K562 (cell line): ENCODE measurements around the gene MFSD12. TPM values are rescaled to one million over a fixed set of nuclear protein-coding genes. Genes with fewer than 3 reads are reported as not detected.

ENCODE experiments used
- ATAC-seq: fragments of 200-7000 bp; cut with Tn5 transposase; 3 replicates; pipeline ENCODE4 v1.9.1; 2020; ENCODE audit warnings: moderate library complexity
- BruUV-seq: library from RNA; stranded (reverse); fragments of 400-500 nt; replicated peaks from 2 replicates; lab custom pipeline; 2021; lab: Mats Ljungman, UMichigan
- CTCF ChIA-PET: fragments of 300-600 bp; formaldehyde crosslinking; extraction: SDS; loops from one replicate; lab custom pipeline; 2021; ENCODE audit warnings: low intra/inter-chr PET ratio; lab: Yijun Ruan, JAX
- POLR2A ChIA-PET: fragments of 300-600, 350-650 bp; sonication (Branson Sonifier 250); formaldehyde crosslinking; extraction: SDS; loops from one replicate; lab custom pipeline; 2021; ENCODE audit warnings: antibody characterized with exemption, inconsistent platforms; lab: Yijun Ruan, JAX
- DNase-seq, 4 experiments: peaks; one replicate each; pipeline versions ENCODE4 v3.0.0 to v3.0.0-alpha.2; 2011 to 2018; ENCODE audit warnings: low spot score in 3 of 4, mixed read lengths in 3 of 4; ENCODE audit errors: extremely low read depth in 1 of 4
- FAIRE-seq: peaks from 2 replicates; lab custom pipeline; 2011; peaks lifted over from hg19 to GRCh38; lab: Jason Lieb, UNC
- H2AFZ ChIP-seq: 2 replicates; pipeline ENCODE4 v1.6.0; 2011; ENCODE audit warnings: low read depth, low read length, control low read depth, inconsistent platforms
- H3K27ac ChIP-seq: fragments of 200-600 bp; 3 replicates; pipeline ENCODE4 v1.8.0; 2011; ENCODE audit warnings: low read depth, mild to moderate bottlenecking, control low read depth, inconsistent platforms, low read length, moderate library complexity, mixed read lengths; ENCODE audit errors: extremely low read depth
- H3K27me3 ChIP-seq, 2 experiments: fragments of 300-600 bp in 1 of 2; 2 replicates in 1 of 2; 3 replicates in 1 of 2; pipeline versions ENCODE4 v1.6.0 to v1.8.0; 2011; ENCODE audit warnings: inconsistent platforms in 2 of 2, low read length in 2 of 2, mild to moderate bottlenecking in 1 of 2, mixed read lengths in 1 of 2, moderate library complexity in 1 of 2; ENCODE audit not compliant: control insufficient read depth in 2 of 2, insufficient read depth in 2 of 2
- H3K36me3 ChIP-seq: fragments of 300-600 bp; 3 replicates; pipeline ENCODE4 v1.8.0; 2011; ENCODE audit warnings: mild to moderate bottlenecking, low read length, inconsistent platforms; ENCODE audit not compliant: control insufficient read depth, insufficient read depth
- H3K4me1 ChIP-seq, 2 experiments: fragments of 200-600 bp in 1 of 2; replicated peaks in 1 of 2; 2 replicates in 1 of 2; 3 replicates in 1 of 2; pipeline versions ENCODE4 v1.5.1 to v1.8.0; 2011; ENCODE audit warnings: inconsistent platforms in 2 of 2, low read length in 2 of 2, mild to moderate bottlenecking in 1 of 2, mixed read lengths in 1 of 2, moderate library complexity in 1 of 2; ENCODE audit not compliant: control insufficient read depth in 2 of 2, insufficient read depth in 2 of 2
- H3K4me2 ChIP-seq: 2 replicates; pipeline ENCODE4 v1.6.1; 2011; ENCODE audit warnings: low read length, control low read depth, inconsistent platforms, mixed read lengths; ENCODE audit not compliant: insufficient read depth
- H3K4me3 ChIP-seq: fragments of 200-600 bp; sonication (generic), shearing (Covaris generic); 2 replicates; pipeline ENCODE4 v1.5.1; 2016; ENCODE audit warnings: control low read depth, inconsistent platforms
- H3K79me2 ChIP-seq: fragments of 200-600 bp; 3 replicates; pipeline ENCODE4 v1.8.0; 2011; ENCODE audit warnings: low read length, inconsistent platforms; ENCODE audit not compliant: control insufficient read depth, insufficient read depth
- H3K9ac ChIP-seq, 2 experiments: 2 replicates each; pipeline versions ENCODE4 v1.6.0 to v1.6.1; 2011; ENCODE audit warnings: low read depth in 2 of 2, low read length in 2 of 2, control low read depth in 1 of 2, inconsistent platforms in 1 of 2, mild to moderate bottlenecking in 1 of 2, mixed read lengths in 1 of 2; ENCODE audit not compliant: insufficient read depth in 1 of 2
- H3K9me1 ChIP-seq: one replicate; pipeline ENCODE4 v1.6.0; 2011; ENCODE audit warnings: inconsistent platforms, mild to moderate bottlenecking, low read length, moderate library complexity; ENCODE audit not compliant: control insufficient read depth, insufficient read depth
- H3K9me3 ChIP-seq: replicated peaks from 2 replicates; pipeline ENCODE4 v1.5.1; 2011; ENCODE audit warnings: low read depth, low read length, inconsistent platforms; ENCODE audit not compliant: control insufficient read depth, insufficient read depth
- H4K20me1 ChIP-seq: replicated peaks from 2 replicates; pipeline ENCODE4 v1.6.1; 2011; ENCODE audit warnings: low read length, inconsistent platforms, mixed read lengths; ENCODE audit not compliant: control insufficient read depth, insufficient read depth
- CCNT2 ChIP-seq: IDR thresholded peaks from 2 replicates; pipeline ENCODE4 v1.6.1; 2011; ENCODE audit warnings: borderline replicate concordance, low read depth, mild to moderate bottlenecking, moderate library complexity, mixed read lengths, low read length; ENCODE audit not compliant: insufficient read length; ENCODE audit errors: extremely low read depth
- GTF2B ChIP-seq: IDR thresholded peaks from 2 replicates; pipeline ENCODE4 v1.6.1; 2011; ENCODE audit not compliant: insufficient read length; ENCODE audit errors: extremely low read depth
- HMG20A ChIP-seq: fragments of 450-650 bp; formaldehyde crosslinking; conservative IDR thresholded peaks from 2 replicates; pipeline ENCODE4 v1.4.0; 2020; ENCODE audit warnings: mild to moderate bottlenecking, mixed read lengths
- L3MBTL2 ChIP-seq: fragments of 450-650 bp; IDR thresholded peaks from 2 replicates; pipeline ENCODE4 v1.6.1; 2016; ENCODE audit warnings: mild to moderate bottlenecking, moderate library complexity
- NCOA6 ChIP-seq: fragments of 450-650 bp; IDR thresholded peaks from 2 replicates; pipeline ENCODE4 v1.6.1; 2017; ENCODE audit warnings: mild to moderate bottlenecking
- NFATC3 ChIP-seq: fragments of 450-650 bp; IDR thresholded peaks from 2 replicates; pipeline ENCODE4 v1.6.1; 2017; ENCODE audit warnings: mild to moderate bottlenecking
- PCBP2 ChIP-seq: fragments of 200-400 bp; formaldehyde crosslinking; IDR thresholded peaks from 2 replicates; pipeline ENCODE4 v1.6.1; 2018; ENCODE audit warnings: low read length, low read depth, mild to moderate bottlenecking, moderate library complexity; ENCODE audit not compliant: poor library complexity, severe bottlenecking
- POLR2G ChIP-seq: fragments of 200-400 bp; formaldehyde crosslinking; IDR thresholded peaks from 2 replicates; pipeline ENCODE4 v1.6.1; 2017; ENCODE audit warnings: low read depth, mild to moderate bottlenecking, antibody characterized with exemption, low read length, moderate library complexity
- RBFOX2 ChIP-seq: fragments of 200-400 bp; formaldehyde crosslinking; IDR thresholded peaks from 2 replicates; pipeline ENCODE4 v1.6.1; 2017; ENCODE audit warnings: low read depth, mild to moderate bottlenecking, low read length, moderate library complexity
- SRF ChIP-seq, 2 experiments: fragments of 250-450, 450-650 bp in 1 of 2; sonication (Bioruptor Pico) in 1 of 2; sonication (generic) in 1 of 2; formaldehyde crosslinking; IDR thresholded peaks; 2 replicates each; pipeline versions ENCODE4 v1.5.0 to v1.5.1; 2020 to 2022; ENCODE audit warnings: mild to moderate bottlenecking in 1 of 2, missing genetic modification reagents in 1 of 2
- SUPT5H ChIP-seq: fragments of 450-650 bp; IDR thresholded peaks from 2 replicates; pipeline ENCODE4 v1.6.1; 2016
- ZBTB7A ChIP-seq: IDR thresholded peaks from 2 replicates; pipeline ENCODE4 v1.6.1; 2011; ENCODE audit warnings: low read depth, mild to moderate bottlenecking, low read length, moderate library complexity, borderline replicate concordance; ENCODE audit not compliant: control insufficient read depth
- ZSCAN32 ChIP-seq: fragments of 450-650 bp; formaldehyde crosslinking; IDR thresholded peaks from 2 replicates; pipeline ENCODE4 v1.4.0; 2020; ENCODE audit warnings: mild to moderate bottlenecking, moderate library complexity
- WGBS: fragments of 100-300 bp; shearing (Covaris generic); methylation state at CpG from one replicate; pipeline ENCODE4 v1.1.6; 2016; ENCODE audit warnings: low coverage, mixed read lengths; ENCODE audit not compliant: insufficient coverage; ENCODE audit errors: missing lambda C conversion rate; 5-methylcytosine and 5-hydroxymethylcytosine counted together
- in situ Hi-C: fragments of 300-500 bp; cut with MboI; formaldehyde crosslinking; loops from 4 replicates; pipeline ENCODE4 v1.15.0; 2018; ENCODE audit warnings: inconsistent platforms, mixed read lengths
- intact Hi-C: fragments of 100-400 bp; cut with micrococcal nuclease; formaldehyde crosslinking; loops from 2 replicates; pipeline ENCODE4 v1.14.2; 2022
- polyA plus RNA-seq, 8 experiments: library from polyadenylated mRNA; depleted of rRNA in 4 of 8; stranded (reverse) in 5 of 8; unstranded in 3 of 8; fragments of >200 nt; fragmentation: Nextera tagmentation in 2 of 8; fragmentation: Illumina TruSeq in 1 of 8; extraction: Ambion mirVana in 2 of 8; extraction: Trizol in 1 of 8; gene quantifications; 2 replicates each; pipeline versions ENCODE4 v1.2.1 to v1.2.3, GENCODE V29; 2011 to 2014; ENCODE audit warnings: inconsistent platforms in 1 of 8, missing spikeins in 1 of 8
- total RNA-seq, 7 experiments: library from RNA; depleted of rRNA in 6 of 7; stranded (reverse); fragments of >200 nt in 6 of 7; fragmentation: Illumina TruSeq in 2 of 7; extraction: Trizol in 2 of 7; gene quantifications; 2 replicates each; pipeline versions ENCODE4 v1.2.1 to v1.2.3, GENCODE V29; 2011 to 2021; ENCODE audit warnings: low replicate concordance in 1 of 7

Gene MFSD12
- total and polyA plus RNA-seq, 9 of the 15 experiments (the other 6 are each of a cell fraction or from before 2014, with no cell fraction given) = 0.69 to 112 (median 31.8) TPM

DNA sequence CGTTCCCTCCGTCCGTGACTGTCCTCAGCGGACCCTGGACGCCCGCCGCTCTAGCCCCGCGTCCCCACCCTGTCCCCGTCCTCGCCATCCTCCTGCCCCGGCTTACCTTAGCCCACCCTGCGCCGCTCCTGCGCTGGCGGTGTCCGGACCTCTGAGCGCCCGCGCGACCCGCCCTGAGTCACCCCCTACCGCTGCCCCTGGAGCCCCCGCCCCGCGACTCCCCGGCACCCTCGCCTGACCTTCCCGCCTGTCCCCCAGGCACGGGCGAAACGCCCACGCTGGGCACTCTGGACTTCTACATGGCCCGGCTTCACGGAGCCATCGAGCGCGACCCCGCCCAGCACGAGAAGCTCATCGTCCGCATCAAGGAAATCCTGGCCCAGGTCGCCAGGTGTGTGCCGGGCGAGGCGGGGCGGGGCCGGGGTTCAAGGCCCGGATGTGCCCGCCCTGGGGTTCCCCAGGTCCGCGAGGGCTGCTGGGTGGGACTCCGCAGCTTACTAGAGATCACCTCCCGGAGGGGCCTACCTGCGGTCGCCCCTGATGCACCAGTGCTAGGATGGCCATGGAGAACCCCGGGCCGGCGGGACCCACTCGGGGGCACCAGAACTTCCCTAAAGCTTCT, 20.4 kb upstream of the MFSD12 start:
- Histone ChIP-seq H4K20me1 (peaks cover 3% of the 10 kb centered on the region; the same call in 1 of the 2 replicates), H3K79me2 (peaks cover 20% of the 10 kb centered on the region), H3K9me1 (peaks cover 5% of the 10 kb centered on the region), H3K27me3 (no peaks in the 10 kb centered on the region), H3K9ac (no peak overlapping the region), H3K27ac (no peak overlapping the region), H3K4me2 (no peak overlapping the region), H3K4me1 (peaks cover 33 to 74% of the 10 kb centered on the region in 2 experiments), H2AFZ (no peak overlapping the region), H3K9me3 (no peaks in the 10 kb centered on the region), H3K36me3 (peaks cover 38% of the 10 kb centered on the region), H3K4me3 (no peak overlapping the region)
- POLR2A ChIA-PET = interaction anchor here (1.5 kb wide), 1 partner anchor 22 kb away, joined by 5 read pairs; no protein-coding TSS in a partner anchor
- FAIRE-seq (no peak), ATAC-seq (no peak), DNase-seq (no peak)
- WGBS = 95% methylated on average over 20 of the region's 60 CpGs
- no TSS peak for BruUV-seq
- intact Hi-C loops (loop anchor here (1.0 kb wide), 1 partner anchor 33 kb away; no protein-coding TSS in a partner anchor), in situ Hi-C loops (no loop called here)
- CTCF ChIA-PET = no interaction called here
- TF ChIP-seq NFATC3 (no peak), POLR2G (peak; percentile 63)

DNA sequence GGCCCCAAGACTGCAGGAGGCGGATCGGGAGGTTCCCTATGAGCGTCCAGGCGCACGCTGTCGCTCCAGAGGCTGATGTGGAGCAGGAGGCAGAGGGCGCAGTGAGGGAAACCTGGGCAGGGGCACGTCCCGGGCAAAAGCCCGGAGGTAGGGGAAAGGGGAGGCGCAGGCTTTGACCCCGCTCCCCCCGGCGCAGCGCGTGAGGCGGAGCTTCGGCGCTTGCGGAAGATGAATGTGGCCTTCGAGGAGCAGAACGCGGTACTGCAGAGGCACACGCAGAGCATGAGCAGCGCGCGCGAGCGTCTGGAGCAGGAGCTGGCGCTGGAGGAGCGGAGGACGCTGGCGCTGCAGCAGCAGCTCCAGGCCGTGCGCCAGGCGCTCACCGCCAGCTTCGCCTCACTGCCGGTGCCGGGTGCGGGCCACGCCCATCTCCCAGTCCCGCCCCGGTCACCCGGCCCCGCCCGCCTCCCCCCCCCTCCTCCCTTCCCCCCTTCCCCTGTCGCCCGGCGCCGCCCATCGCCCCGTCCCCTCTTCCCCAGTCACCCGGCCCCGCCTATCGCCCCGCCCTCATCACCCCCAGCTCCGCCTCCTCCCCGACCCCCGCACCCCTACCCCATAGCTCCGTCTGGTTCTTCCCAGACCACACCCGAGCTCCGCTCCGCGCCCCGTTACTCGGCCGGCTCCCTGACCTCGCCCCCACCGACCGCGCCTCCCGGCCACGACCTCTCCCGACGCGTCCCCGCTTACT, 19.5 kb upstream of the MFSD12 start:
- WGBS = 63% methylated on average over 15 of the region's 78 CpGs
- Histone ChIP-seq H2AFZ (no peak overlapping the region), H4K20me1 (peaks cover 3% of the 10 kb centered on the region; the same call in 1 of the 2 replicates), H3K9ac (peak overlapping the region in 1 of 2 experiments; percentile 66; a peak in 2 of 4 replicates), H3K79me2 (peaks cover 20% of the 10 kb centered on the region), H3K4me3 (peak overlapping the region; percentile 11; the same call in 1 of the 2 replicates), H3K9me3 (no peaks in the 10 kb centered on the region), H3K4me1 (peaks cover 38 to 81% of the 10 kb centered on the region in 2 experiments), H3K27me3 (no peaks in the 10 kb centered on the region), H3K4me2 (peak overlapping the region; percentile 43), H3K9me1 (peaks cover 5% of the 10 kb centered on the region), H3K27ac (0 out of 3 replicates have a peak overlapping the region, but pooled peaks have one; percentile 12), H3K36me3 (peaks cover 38% of the 10 kb centered on the region)
- no TSS peak for BruUV-seq
- in situ Hi-C loops (no loop called here), intact Hi-C loops (loop anchor here (1.0 kb wide), 1 partner anchor 32 kb away; no protein-coding TSS in a partner anchor)
- FAIRE-seq (no peak), DNase-seq (peak; percentile 67 to 91 (median 87)), ATAC-seq (peak; percentile 20)
- ChIA-PET POLR2A (interaction anchor here (0.6 to 1.5 kb wide), 8 partner anchors 9 to 133 kb away, joined by 3 to 7 read pairs (median 4); no protein-coding TSS in a partner anchor), CTCF (no interaction called here)
- TF ChIP-seq SUPT5H = peak; percentile 25; the same call in 1 of the 2 replicates
- TF ChIP-seq ZBTB7A = peak; percentile 51; the same call in 1 of the 2 replicates
- TF ChIP-seq NCOA6 = no peak
- TF ChIP-seq ZSCAN32 (CRISPR knock-in tag) = no peak
- TF ChIP-seq CCNT2 = peak; percentile 36
- no peak for TF ChIP-seq HMG20A (CRISPR knock-in tag)
- TF ChIP-seq L3MBTL2 = peak; percentile 28; the same call in 1 of the 2 replicates
- TF ChIP-seq RBFOX2 = 0 out of 2 replicates have a peak, but pooled peaks have one; percentile 53
- TF ChIP-seq PCBP2 = peak; percentile 44
- TF ChIP-seq GTF2B = no peak
- TF ChIP-seq SRF (CRISPR knock-in tag; IDR thresholded peaks at IDR 0.05) = no peak
